ENCODE data around the gene TBC1D22A.

- TF ChIP-seq EZH2 (IDR thresholded peaks at IDR 0.05; ENCODE audit: insufficient read depth, low read length) (no peak), CTCF (IDR thresholded peaks at IDR 0.05; ENCODE audit: insufficient read depth, low read depth, low read length) (no peak)
Observed at GRCh38 chr22:47174096-47174495, 411.6 kb downstream of the TBC1D22A start.

All from astrocyte (in vitro differentiated cells and primary cell).